Measurements from ENCODE around the gene SLIT3. TPM values are rescaled to one million over a fixed set of nuclear protein-coding genes. Genes with fewer than 3 reads are reported as not detected.

SLIT3 gene
- polyA plus RNA-seq, 1 of the 3 experiments (the other 2 are of a cell fraction) = 119 TPM

- Histone ChIP-seq H4K20me1 (ENCODE audit: insufficient read depth) (no peaks in the 10 kb centered on the region), H3K4me1 (ENCODE audit: control insufficient read depth in 1 of 2, insufficient read depth in 2 of 2, low read depth in 1 of 2, low read length in 1 of 2) (no peaks in the 10 kb centered on the region), H3K9me3 (no peaks in the 10 kb centered on the region), H3K27me3 (ENCODE audit: insufficient read depth) (no peaks in the 10 kb centered on the region), H3K4me2 (no peak overlapping the region), H3K4me3 (ENCODE audit: low read depth in 2 of 2, low read length in 1 of 2) (no peak overlapping the region), H3K36me3 (replicated peaks in 1 of 2; ENCODE audit: control insufficient read depth in 1 of 2, insufficient read depth in 2 of 2, low read length in 1 of 2) (no peaks in the 10 kb centered on the region), H2AFZ (ENCODE audit: low read depth) (no peak overlapping the region), H3F3A (replicated peaks; ENCODE audit: insufficient read depth) (no peaks in the 10 kb centered on the region), H3K9me2 (no peaks in the 10 kb centered on the region), H3K9ac (no peak overlapping the region), H3K27ac (ENCODE audit: low read depth in 2 of 2, low read length in 1 of 2) (no peak overlapping the region), H3K79me2 (ENCODE audit: insufficient read depth) (no peaks in the 10 kb centered on the region)
- DNase-seq = no peak
- 65% methylated on average over 6 of the region's 10 CpGs for WGBS (ENCODE audit: low lambda C conversion rate)
- ChIA-PET CTCF (no interaction called here), POLR2A (no interaction called here)
- no peak for TF ChIP-seq MEF2A (IDR thresholded peaks at IDR 0.05; ENCODE audit: borderline replicate concordance, low read depth)
- no peak for TF ChIP-seq EP300 (IDR thresholded peaks at IDR 0.05; ENCODE audit: borderline replicate concordance in 1 of 2, low read depth in 1 of 2, low read length in 1 of 2)
- no peak for TF ChIP-seq FOXM1 (IDR thresholded peaks at IDR 0.05; ENCODE audit: low read depth)
These were observed 686.3 kb downstream of the SLIT3 start for GRCh38 chr5:168614661-168615060.

DNA sequence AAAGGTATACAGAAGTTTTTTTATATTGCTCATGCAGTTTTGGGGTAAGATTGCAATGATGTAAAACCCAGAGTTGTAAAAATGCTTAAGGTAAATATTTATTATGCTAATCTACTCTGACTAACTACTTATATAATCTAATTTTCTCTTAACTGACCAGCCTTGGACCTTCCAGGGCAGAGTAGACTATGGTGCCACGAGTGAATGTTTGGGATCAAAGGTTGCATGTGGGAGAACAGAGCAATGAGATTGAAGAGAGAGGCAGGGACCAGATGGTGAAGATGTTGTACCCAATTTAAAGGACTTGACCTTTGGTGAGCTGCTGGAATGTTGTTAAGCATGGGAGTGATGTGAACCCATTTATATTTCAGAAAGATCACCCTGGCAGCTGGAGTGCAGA is 686.9 kb downstream of the SLIT3 start:
- DNase-seq = no peak
- no peaks in the 10 kb centered on the region for H3F3A ChIP-seq (replicated peaks; ENCODE audit: insufficient read depth)
- no peaks in the 10 kb centered on the region for H4K20me1 ChIP-seq (ENCODE audit: insufficient read depth)
- ChIA-PET CTCF (no interaction called here), POLR2A (no interaction called here)
- WGBS (ENCODE audit: low lambda C conversion rate) = 54% methylated on average over 1 of the region's 1 CpG
- H3K4me2 ChIP-seq = no peak overlapping the region
- no peaks in the 10 kb centered on the region for H3K79me2 ChIP-seq (ENCODE audit: insufficient read depth)
- H3K9me2 ChIP-seq = no peaks in the 10 kb centered on the region
- H3K27ac ChIP-seq (ENCODE audit: low read depth in 2 of 2, low read length in 1 of 2) = no peak overlapping the region
- no peak overlapping the region for H2AFZ ChIP-seq (ENCODE audit: low read depth)
- TF ChIP-seq CTCF (IDR thresholded peaks at IDR 0.05) = no peak
- TF ChIP-seq REST (IDR thresholded peaks at IDR 0.05; ENCODE audit: low read depth, low read length) = no peak
- no peak for TF ChIP-seq MXI1 (IDR thresholded peaks at IDR 0.05; ENCODE audit: low read depth, low read length)
- TF ChIP-seq MEF2A (IDR thresholded peaks at IDR 0.05; ENCODE audit: borderline replicate concordance, low read depth) = no peak
- TF ChIP-seq GABPA (IDR thresholded peaks at IDR 0.05; ENCODE audit: low read depth) = no peak
- TF ChIP-seq RCOR1 (IDR thresholded peaks at IDR 0.05; ENCODE audit: low read length) = no peak
- no peak for TF ChIP-seq TEAD4 (IDR thresholded peaks at IDR 0.05; ENCODE audit: borderline replicate concordance, insufficient read depth)
- TF ChIP-seq USF1 (IDR thresholded peaks at IDR 0.05; ENCODE audit: borderline replicate concordance, low read depth) = no peak
- TF ChIP-seq, protein P1, sequence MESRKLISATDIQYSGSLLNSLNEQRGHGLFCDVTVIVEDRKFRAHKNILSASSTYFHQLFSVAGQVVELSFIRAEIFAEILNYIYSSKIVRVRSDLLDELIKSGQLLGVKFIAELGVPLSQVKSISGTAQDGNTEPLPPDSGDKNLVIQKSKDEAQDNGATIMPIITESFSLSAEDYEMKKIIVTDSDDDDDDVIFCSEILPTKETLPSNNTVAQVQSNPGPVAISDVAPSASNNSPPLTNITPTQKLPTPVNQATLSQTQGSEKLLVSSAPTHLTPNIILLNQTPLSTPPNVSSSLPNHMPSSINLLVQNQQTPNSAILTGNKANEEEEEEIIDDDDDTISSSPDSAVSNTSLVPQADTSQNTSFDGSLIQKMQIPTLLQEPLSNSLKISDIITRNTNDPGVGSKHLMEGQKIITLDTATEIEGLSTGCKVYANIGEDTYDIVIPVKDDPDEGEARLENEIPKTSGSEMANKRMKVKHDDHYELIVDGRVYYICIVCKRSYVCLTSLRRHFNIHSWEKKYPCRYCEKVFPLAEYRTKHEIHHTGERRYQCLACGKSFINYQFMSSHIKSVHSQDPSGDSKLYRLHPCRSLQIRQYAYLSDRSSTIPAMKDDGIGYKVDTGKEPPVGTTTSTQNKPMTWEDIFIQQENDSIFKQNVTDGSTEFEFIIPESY (IDR thresholded peaks at IDR 0.05; ENCODE audit: borderline replicate concordance, low read depth) = no peak
- no peak for TF ChIP-seq EZH2phosphoT487 (IDR thresholded peaks at IDR 0.05; ENCODE audit: borderline replicate concordance, low read depth)
- TF ChIP-seq FOSL2 (IDR thresholded peaks at IDR 0.05; ENCODE audit: borderline replicate concordance, low read depth) = no peak
- no peak for TF ChIP-seq SIN3A (IDR thresholded peaks at IDR 0.05; ENCODE audit: borderline replicate concordance, low read depth, low read length)
- H3K4me3 ChIP-seq (ENCODE audit: low read depth in 2 of 2, low read length in 1 of 2) = no peak overlapping the region
- no peaks in the 10 kb centered on the region for H3K4me1 ChIP-seq (ENCODE audit: control insufficient read depth in 1 of 2, insufficient read depth in 2 of 2, low read depth in 1 of 2, low read length in 1 of 2)
- H3K9ac ChIP-seq = no peak overlapping the region
- no peaks in the 10 kb centered on the region for H3K36me3 ChIP-seq (replicated peaks in 1 of 2; ENCODE audit: control insufficient read depth in 1 of 2, insufficient read depth in 2 of 2, low read length in 1 of 2)
- H3K9me3 ChIP-seq = no peaks in the 10 kb centered on the region
- no peaks in the 10 kb centered on the region for H3K27me3 ChIP-seq (ENCODE audit: insufficient read depth)

Data from SK-N-SH (cell line).